IgD-negative memory B cell (primary cell): ENCODE results near the gene LRRC1. TPM values are rescaled to one million over a fixed set of nuclear protein-coding genes. Genes with fewer than 3 reads are reported as not detected.
A peak's percentile ranks its signal among the peaks of the same experiment; 100 is the strongest.

Experiments used
- H3K27ac Mint-ChIP-seq, 3 donors: one replicate each; pipeline ENCODE4 v1.8.0; 2020 to 2022; ENCODE audit warnings: mild to moderate bottlenecking in 3 of 3, mixed read lengths in 3 of 3, moderate library complexity in 1 of 3
- H3K27me3 Mint-ChIP-seq: one replicate; pipeline ENCODE4 v1.8.0; 2021; ENCODE audit warnings: mixed read lengths
- H3K36me3 Mint-ChIP-seq: one replicate; pipeline ENCODE4 v1.8.0; 2020; ENCODE audit warnings: mild to moderate bottlenecking, mixed read lengths
- H3K4me1 Mint-ChIP-seq, 3 donors: one replicate each; pipeline ENCODE4 v1.8.0; 2020 to 2022; ENCODE audit warnings: mixed read lengths in 3 of 3, mild to moderate bottlenecking in 1 of 3
- H3K4me3 Mint-ChIP-seq, 4 donors: one replicate each; pipeline ENCODE4 v1.8.0; 2020 to 2022; ENCODE audit warnings: mild to moderate bottlenecking in 4 of 4, mixed read lengths in 4 of 4, moderate library complexity in 3 of 4
- H3K9me3 Mint-ChIP-seq, 3 donors: one replicate each; pipeline ENCODE4 v1.8.0; 2020 to 2021; ENCODE audit warnings: mixed read lengths in 3 of 3, mild to moderate bottlenecking in 1 of 3
- polyA plus RNA-seq: library from polyadenylated mRNA; unstranded; fragments of 300-500 nt; fragmentation: Illumina TruSeq; gene quantifications from one replicate; pipeline ENCODE4 v1.2.3, GENCODE V29; 2021

The LRRC1 gene
- polyA plus RNA-seq, 1 donor from 2014 or later, result 5.0 TPM

DNA sequence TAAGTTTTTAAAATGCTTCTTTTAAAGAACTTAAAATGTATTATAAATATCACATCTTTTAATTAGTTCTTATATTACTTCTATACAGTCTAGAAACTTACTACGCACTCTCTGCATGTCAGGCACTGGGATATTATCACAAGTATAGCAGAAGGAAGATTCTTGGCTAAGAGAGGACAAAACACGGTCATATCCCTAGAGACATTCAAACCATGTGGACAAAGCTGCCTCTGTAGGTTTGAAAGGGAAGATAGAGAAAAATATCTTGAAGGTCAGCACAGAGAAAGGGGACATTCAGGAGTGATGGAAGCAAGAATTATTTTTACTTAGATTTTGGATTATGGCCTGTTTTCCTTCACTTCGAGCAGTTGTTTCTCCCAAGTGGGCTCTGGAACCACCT, 64.1 kb downstream of the LRRC1 start:
- no peak overlapping the region for H3K4me3 Mint-ChIP-seq
- no peaks in the 10 kb centered on the region for H3K9me3 Mint-ChIP-seq
- no peaks in the 10 kb centered on the region for H3K27me3 Mint-ChIP-seq
- no peak overlapping the region for H3K27ac Mint-ChIP-seq
- H3K36me3 Mint-ChIP-seq, result peaks cover 6% of the 10 kb centered on the region
- H3K4me1 Mint-ChIP-seq, result peaks cover 2 to 17% (median 11%) of the 10 kb centered on the region in 3 donors

DNA sequence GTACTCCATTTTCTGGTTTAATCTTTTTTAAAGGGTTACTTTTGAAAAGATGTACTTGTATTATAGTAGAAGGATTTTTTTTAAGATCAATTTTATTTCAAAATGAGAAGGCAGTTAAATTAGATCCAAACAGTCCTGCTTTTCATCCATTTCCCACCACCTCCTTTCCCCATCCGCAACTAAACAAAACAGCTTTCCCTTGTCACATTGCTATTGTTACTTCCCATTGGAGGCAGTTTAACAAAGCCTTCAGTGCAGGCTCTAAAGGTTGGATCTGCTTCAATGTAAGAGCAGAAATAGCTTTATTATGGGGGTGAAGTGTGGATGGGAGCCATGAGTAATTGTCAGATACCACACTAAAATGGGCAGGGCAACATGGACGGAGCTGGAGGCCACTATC, 65.7 kb downstream of the LRRC1 start:
- Mint-ChIP-seq H3K27me3 (no peaks in the 10 kb centered on the region), H3K27ac (no peak overlapping the region), H3K36me3 (peaks cover 6% of the 10 kb centered on the region), H3K4me1 (peaks cover 2 to 9% (median 2%) of the 10 kb centered on the region in 3 donors), H3K4me3 (no peak overlapping the region), H3K9me3 (no peaks in the 10 kb centered on the region)

DNA sequence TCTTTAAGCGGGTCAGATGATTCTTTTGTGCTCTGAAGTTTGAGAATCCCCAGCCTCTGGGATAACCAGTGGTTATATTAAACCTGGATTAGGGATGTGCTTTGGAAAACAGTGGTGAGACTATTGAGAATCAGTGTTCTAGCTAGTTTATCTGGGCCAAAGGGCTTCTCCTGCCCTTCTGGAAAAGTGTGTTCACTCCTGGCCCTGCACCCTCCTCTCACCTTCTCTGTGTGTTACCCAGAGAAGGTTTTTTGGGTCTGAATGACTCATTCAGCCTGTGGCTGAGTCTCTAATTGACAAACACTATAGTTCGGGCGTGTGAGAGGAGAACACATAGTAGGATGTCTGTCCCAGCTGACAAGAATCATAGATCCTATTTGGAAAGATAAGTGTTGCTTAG, 66.7 kb downstream of the LRRC1 start:
- no peak overlapping the region for H3K4me3 Mint-ChIP-seq
- H3K4me1 Mint-ChIP-seq, result peaks cover 2 to 6% (median 2%) of the 10 kb centered on the region in 3 donors
- H3K27ac Mint-ChIP-seq, result no peak overlapping the region
- no peaks in the 10 kb centered on the region for H3K9me3 Mint-ChIP-seq
- H3K36me3 Mint-ChIP-seq, result peaks cover 6% of the 10 kb centered on the region
- H3K27me3 Mint-ChIP-seq, result no peaks in the 10 kb centered on the region

DNA sequence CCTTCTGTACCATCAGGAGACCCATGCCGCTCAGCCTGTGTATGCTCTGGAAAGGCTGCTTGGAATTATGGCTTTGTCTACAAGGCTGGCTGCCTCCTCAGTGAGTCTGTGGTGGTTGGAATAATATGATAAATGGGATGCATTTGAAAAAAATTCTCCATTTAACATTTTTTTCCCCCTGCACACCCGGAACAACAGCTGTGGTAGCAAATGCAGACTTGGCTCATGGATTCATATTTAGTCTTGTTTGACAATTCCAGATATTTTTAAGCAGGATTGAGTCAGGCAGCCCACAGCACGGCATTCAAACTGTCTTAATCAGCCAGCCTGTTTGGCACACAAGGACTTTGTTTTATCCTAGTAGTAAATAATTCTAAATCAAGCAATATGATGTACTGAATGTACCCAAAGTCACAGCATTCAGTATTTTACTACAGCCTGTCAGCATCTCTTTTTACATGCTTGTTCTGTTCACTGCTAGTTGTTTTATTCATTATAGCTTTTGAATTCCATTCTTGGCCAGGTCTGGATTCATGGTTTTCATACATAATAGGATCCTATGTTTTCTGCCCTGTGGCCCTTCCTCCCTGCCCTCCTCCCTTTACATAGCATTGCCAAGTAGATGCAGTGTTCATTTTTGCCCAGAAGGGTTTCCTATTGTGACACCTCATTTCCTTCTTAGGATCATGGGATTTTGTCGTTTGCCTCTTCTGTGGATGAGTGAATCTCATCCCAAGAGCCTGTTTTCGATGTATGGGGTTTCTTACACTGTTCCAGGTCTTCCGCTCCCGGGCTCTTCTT, 68.1 kb downstream of the LRRC1 start:
- Mint-ChIP-seq H3K36me3 (no peaks in the 10 kb centered on the region), H3K27ac (no peak overlapping the region), H3K9me3 (no peaks in the 10 kb centered on the region), H3K4me3 (no peak overlapping the region), H3K4me1 (peaks cover 0 to 4% (median 0%) of the 10 kb centered on the region in 3 donors), H3K27me3 (no peaks in the 10 kb centered on the region)

DNA sequence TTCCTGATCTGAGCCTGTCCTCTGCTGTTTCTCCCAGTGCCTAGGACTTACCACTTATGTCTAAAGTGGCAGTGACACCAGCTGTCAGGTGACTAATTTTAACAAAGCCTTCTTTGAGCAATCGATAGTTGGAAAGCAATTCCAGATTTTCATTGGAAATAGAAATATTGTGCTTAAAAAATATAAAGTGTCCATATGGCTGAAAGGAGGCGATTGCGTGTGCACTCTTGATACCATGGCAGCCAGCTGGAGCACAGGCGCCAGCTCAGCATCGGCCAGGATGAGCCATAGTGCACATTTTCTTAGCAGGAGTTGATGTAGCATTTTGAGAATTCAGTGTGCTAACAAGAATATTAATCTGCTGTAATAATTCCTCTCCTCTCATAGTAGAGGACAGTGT, 70.0 kb downstream of the LRRC1 start:
- Mint-ChIP-seq H3K4me3 (no peak overlapping the region), H3K27ac (no peak overlapping the region), H3K4me1 (peaks cover 0 to 12% (median 0%) of the 10 kb centered on the region in 3 donors), H3K9me3 (no peaks in the 10 kb centered on the region), H3K36me3 (no peaks in the 10 kb centered on the region), H3K27me3 (no peaks in the 10 kb centered on the region)

DNA sequence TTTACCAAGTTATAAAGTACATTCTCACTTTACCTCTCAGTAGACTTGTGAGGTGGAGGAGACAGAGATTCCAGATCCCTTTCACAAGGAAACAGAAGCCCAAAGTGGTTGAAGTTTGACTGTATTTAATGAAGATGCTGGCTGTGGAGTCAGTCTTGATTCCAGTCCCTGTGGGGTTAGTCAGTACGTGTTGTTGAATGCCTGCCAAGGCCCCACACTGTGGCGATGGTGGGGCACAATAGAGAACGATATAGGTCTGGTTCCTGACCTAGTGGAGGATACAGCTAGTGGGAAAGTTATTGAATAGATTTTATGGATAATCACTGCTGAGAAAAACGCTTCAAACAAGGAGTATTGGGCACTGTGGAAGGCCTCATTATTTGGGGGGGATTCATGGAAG, 71.4 kb downstream of the LRRC1 start:
- Mint-ChIP-seq H3K4me1 (peaks cover 0 to 12% (median 3%) of the 10 kb centered on the region in 3 donors), H3K36me3 (no peaks in the 10 kb centered on the region), H3K9me3 (no peaks in the 10 kb centered on the region), H3K27me3 (no peaks in the 10 kb centered on the region), H3K4me3 (no peak overlapping the region), H3K27ac (peak overlapping the region in 1 of 3 donors; percentile 69)

DNA sequence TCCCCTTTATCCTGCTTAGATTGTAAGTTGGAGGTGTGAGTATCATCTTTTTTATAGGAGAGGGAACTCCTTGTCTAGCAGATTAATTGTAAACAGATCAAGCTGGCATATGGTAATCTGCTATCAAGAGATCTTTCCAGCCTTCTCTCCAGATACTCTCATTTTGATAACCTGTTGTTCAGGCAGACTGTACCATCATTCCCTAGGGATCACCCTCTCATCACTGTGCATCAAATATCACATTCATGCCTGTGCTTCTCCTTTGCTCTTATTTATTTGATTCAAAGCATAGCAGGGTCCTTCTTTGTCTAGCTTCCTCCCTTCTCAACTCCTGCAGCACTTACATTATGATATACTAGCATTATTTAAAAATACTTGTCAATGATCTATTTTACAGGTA, 73.8 kb downstream of the LRRC1 start:
- Mint-ChIP-seq H3K36me3 (peaks cover 2% of the 10 kb centered on the region), H3K4me3 (no peak overlapping the region), H3K27me3 (no peaks in the 10 kb centered on the region), H3K4me1 (peaks cover 0 to 8% (median 5%) of the 10 kb centered on the region in 3 donors), H3K27ac (no peak overlapping the region), H3K9me3 (peaks cover 0 to 2% (median 0%) of the 10 kb centered on the region in 3 donors)

DNA sequence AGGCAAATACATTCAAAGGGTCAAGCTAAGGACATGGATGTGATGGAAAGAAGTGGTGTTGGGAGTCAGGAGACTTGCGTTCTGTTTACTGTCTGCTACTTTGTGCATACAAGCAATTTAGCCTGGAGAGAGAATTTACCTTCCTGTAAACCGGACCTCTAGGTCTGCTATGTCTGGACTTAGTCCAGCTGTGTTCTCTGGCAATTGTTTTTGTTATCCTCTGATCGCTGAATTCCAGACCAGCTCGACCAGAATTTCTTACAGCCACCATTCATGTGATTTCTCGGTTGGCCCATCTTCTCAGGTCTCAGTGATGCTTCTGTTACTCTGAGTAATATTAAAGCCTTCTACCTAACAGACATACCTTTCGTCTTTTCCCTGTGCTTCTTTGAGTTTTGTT, 75.2 kb downstream of the LRRC1 start:
- Mint-ChIP-seq H3K27me3 (no peaks in the 10 kb centered on the region), H3K4me3 (no peak overlapping the region), H3K4me1 (peaks cover 0 to 8% (median 5%) of the 10 kb centered on the region in 3 donors), H3K9me3 (peaks cover 0 to 2% (median 0%) of the 10 kb centered on the region in 3 donors), H3K36me3 (peaks cover 3% of the 10 kb centered on the region), H3K27ac (no peak overlapping the region)

DNA sequence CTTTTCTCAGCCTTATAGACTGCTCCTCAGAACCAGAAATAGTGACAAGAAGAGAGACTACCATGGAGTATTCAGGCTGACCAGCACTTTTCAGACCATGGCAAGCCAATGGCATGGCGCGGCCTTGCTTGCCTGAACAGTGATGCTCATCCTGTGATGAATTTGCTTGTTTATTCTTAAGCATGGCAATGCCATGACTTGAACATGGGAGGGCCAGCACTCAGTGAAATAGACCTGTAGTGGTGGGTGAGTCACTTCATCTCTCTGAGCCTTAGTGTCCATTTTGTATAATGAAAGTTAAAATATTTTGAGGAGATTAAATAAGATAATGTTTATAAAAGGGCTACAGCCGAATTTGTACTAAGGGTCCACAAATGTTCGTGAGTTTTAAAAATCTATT, 79.1 kb downstream of the LRRC1 start:
- no peaks in the 10 kb centered on the region for H3K27me3 Mint-ChIP-seq
- H3K4me3 Mint-ChIP-seq, result no peak overlapping the region
- peaks cover 0 to 3% (median 2%) of the 10 kb centered on the region in 3 donors for H3K9me3 Mint-ChIP-seq
- H3K4me1 Mint-ChIP-seq, result peaks cover 0 to 5% (median 5%) of the 10 kb centered on the region in 3 donors
- H3K36me3 Mint-ChIP-seq, result peaks cover 12% of the 10 kb centered on the region
- no peak overlapping the region for H3K27ac Mint-ChIP-seq

DNA sequence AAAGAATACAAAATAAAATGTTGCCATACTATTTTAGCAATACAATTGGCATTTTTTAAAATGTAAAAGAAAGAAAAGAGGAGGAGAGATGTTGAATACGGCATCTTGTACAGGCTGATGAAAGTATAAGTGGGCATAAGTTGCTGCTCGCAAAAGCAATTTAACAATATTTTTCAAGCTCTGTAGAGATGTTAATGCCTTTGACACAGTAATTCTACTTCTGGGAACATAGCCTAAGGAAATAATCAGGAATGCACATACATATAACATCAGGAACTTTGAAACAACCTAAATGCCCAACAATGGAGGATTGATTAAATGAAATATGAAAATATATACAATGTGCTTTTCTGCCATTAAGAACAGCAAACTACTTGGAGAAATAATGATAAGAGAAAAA, 80.2 kb downstream of the LRRC1 start:
- Mint-ChIP-seq H3K27ac (no peak overlapping the region), H3K9me3 (peaks cover 0 to 3% (median 2%) of the 10 kb centered on the region in 3 donors), H3K27me3 (no peaks in the 10 kb centered on the region), H3K36me3 (peaks cover 12% of the 10 kb centered on the region), H3K4me1 (peaks cover 0 to 5% (median 0%) of the 10 kb centered on the region in 3 donors), H3K4me3 (no peak overlapping the region)

DNA sequence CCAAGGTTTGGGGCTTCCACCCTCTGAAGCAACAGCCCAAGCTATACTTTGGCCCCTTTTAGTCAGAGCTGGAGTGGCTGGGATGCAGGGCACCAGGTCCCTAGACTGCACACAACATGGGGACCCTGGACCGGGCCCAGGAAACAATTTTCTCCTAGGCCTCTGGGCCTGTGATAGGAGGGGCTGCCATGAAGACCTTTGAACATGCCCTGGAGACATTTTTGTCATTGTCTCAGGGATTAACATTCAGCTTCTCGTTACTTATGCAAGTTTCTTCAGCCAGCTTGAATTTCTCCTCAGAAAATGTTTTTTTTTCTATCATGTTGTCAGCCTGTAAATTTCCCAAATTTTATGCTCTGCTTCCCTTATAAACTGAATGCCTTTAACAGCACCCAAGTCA, 82.3 kb downstream of the LRRC1 start:
- peaks cover 12% of the 10 kb centered on the region for H3K36me3 Mint-ChIP-seq
- H3K4me1 Mint-ChIP-seq, result no peaks in the 10 kb centered on the region
- no peak overlapping the region for H3K4me3 Mint-ChIP-seq
- H3K27ac Mint-ChIP-seq, result peak overlapping the region in 1 of 3 donors; percentile 50
- peaks cover 0 to 3% (median 0%) of the 10 kb centered on the region in 3 donors for H3K9me3 Mint-ChIP-seq
- H3K27me3 Mint-ChIP-seq, result no peaks in the 10 kb centered on the region

DNA sequence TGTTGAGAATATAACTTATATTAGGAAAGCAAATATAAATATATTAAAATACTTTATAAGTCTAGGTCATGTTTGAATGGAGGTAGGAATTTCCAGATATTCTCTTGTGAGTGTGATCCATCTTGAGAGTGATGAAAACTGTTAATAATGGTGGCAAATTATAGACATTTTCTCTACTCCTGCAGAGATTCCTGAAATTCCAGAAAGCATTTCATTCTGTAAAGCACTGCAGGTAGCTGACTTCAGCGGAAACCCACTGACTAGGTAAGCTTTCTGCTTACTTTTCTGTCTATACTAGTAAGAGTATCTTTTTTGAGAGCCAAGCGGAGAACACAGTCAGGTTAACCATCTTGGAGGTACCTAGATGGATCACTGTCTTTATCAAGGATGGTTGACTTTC, 84.0 kb downstream of the LRRC1 start:
- Mint-ChIP-seq H3K27ac (no peak overlapping the region), H3K27me3 (no peaks in the 10 kb centered on the region), H3K4me1 (no peaks in the 10 kb centered on the region), H3K36me3 (peaks cover 16% of the 10 kb centered on the region), H3K9me3 (peaks cover 0 to 3% (median 0%) of the 10 kb centered on the region in 3 donors), H3K4me3 (no peak overlapping the region)

DNA sequence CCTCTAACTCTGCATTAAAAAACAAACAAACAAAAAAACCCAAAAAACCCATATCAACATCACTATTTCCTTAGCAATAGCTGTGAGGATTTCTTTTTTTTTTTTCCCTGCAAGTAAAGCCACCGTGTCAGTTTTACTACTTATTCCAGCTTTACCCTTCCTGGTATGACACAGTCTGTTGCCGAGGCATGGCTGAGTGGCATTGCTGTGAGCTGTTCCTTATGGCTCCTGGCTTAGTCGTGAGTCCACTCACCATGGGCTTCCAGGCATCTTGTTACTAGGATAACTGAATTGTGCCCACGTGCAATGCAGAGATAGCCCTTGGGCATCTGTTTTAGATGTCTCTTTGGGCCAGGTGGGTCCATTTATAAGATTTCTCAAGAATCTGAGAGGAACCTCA, 84.8 kb downstream of the LRRC1 start:
- peaks cover 16% of the 10 kb centered on the region for H3K36me3 Mint-ChIP-seq
- H3K4me3 Mint-ChIP-seq, result no peak overlapping the region
- peaks cover 0 to 3% (median 0%) of the 10 kb centered on the region in 3 donors for H3K9me3 Mint-ChIP-seq
- H3K27me3 Mint-ChIP-seq, result no peaks in the 10 kb centered on the region
- no peaks in the 10 kb centered on the region for H3K4me1 Mint-ChIP-seq
- H3K27ac Mint-ChIP-seq, result no peak overlapping the region

DNA sequence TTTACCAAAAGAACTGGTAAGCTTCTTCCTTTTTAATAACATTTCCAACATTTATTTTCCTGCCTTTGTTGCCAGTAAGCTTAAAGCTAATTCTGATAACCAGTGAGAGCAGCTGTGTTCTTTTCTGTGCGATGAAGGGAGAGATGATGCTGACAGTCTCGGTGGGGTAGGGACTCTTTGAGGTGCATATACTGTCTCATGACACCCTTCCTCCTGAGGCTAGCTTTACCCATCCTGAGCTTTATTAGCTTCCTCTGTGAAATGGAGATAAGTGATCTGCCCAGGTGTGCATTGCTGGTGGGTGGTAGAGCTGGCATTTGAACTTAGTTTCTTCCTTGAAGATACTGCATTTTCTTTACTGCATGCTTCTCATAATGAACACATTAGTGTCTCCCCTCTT, 92.5 kb downstream of the LRRC1 start:
- Mint-ChIP-seq H3K4me1 (peaks cover 0 to 5% (median 0%) of the 10 kb centered on the region in 3 donors), H3K27me3 (no peaks in the 10 kb centered on the region), H3K36me3 (peaks cover 7% of the 10 kb centered on the region)

DNA sequence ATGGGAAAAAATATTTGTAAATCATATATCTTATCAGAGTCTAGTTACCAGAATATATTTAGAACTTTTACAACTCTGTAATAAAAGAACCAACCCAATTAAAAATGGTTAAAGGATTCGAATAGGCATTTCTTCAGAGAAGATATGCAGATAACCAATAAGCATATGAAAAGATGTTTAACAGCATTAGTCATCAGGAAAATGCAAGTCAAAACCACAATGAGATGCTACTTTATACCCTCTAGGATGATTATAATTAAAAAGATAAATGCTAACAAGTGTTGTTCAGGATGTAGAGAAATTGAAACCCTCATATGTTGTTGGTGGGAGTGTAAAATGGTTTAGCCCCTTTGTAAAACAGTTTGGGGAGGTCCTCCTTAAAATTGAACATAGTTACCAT, 94.1 kb downstream of the LRRC1 start:
- Mint-ChIP-seq H3K4me1 (peaks cover 0 to 5% (median 0%) of the 10 kb centered on the region in 3 donors), H3K27me3 (no peaks in the 10 kb centered on the region), H3K9me3 (no peaks in the 10 kb centered on the region), H3K36me3 (no peaks in the 10 kb centered on the region), H3K4me3 (no peak overlapping the region), H3K27ac (no peak overlapping the region)

More for the DNA sequence above, 92.5 kb downstream of the LRRC1 start:
- H3K4me3 Mint-ChIP-seq, result no peak overlapping the region
- H3K27ac Mint-ChIP-seq, result no peak overlapping the region
- no peaks in the 10 kb centered on the region for H3K9me3 Mint-ChIP-seq

DNA sequence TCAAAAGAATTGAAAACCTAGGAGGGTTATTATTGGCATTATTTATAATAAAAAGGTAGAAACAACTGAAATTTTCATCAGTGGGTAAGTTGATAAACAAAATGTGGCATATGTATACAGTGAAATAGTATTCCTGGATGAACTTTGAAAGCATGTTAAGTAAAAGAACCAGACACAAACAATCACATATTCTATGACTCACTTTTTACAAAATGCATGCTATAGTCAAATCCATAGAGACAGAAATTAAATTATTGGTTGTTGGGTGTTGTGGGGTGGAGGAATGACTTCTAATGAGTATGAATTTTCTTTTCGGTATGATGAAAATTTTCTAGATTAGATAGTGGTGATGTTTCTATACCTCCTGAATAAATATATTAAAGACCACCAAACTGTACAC, 94.6 kb downstream of the LRRC1 start:
- Mint-ChIP-seq H3K27me3 (no peaks in the 10 kb centered on the region), H3K9me3 (no peaks in the 10 kb centered on the region), H3K4me3 (no peak overlapping the region), H3K27ac (no peak overlapping the region), H3K36me3 (no peaks in the 10 kb centered on the region), H3K4me1 (peaks cover 0 to 5% (median 4%) of the 10 kb centered on the region in 3 donors)
